Measurements from ENCODE around the gene CKAP4. TPM values are rescaled to one million over a fixed set of nuclear protein-coding genes. Genes with fewer than 3 reads are reported as not detected.

The CKAP4 gene
- total and polyA plus RNA-seq, 2 of the 13 experiments (the other 11 are each of a cell fraction or from before 2014, with no cell fraction given) = 39.2 to 70.2 TPM

GRCh38 chr12:106192659-106193393 is 55.0 kb downstream of the CKAP4 start (continued):
- TF ChIP-seq ZNF318 (CRISPR knock-in tag; IDR thresholded peaks at IDR 0.05) (no peak), ZNF724P (CRISPR knock-in tag; IDR thresholded peaks at IDR 0.05; ENCODE audit: borderline replicate concordance) (no peak), MAFG (CRISPR knock-in tag; IDR thresholded peaks at IDR 0.05) (no peak), TFAP4 (IDR thresholded peaks at IDR 0.05; ENCODE audit: borderline replicate concordance, low read depth) (no peak)

All from HepG2 (cell line).